Gastroesophageal sphincter (tissue), 4 donors: ENCODE measurements around the gene NR2E1. TPM values are rescaled to one million over a fixed set of nuclear protein-coding genes. Genes with fewer than 3 reads are reported as not detected.

Experiments used
- ATAC-seq: fragments of 150-250 bp; one replicate; pipeline ENCODE4 v1.9.1; 2016; ENCODE audit warnings: mild to moderate bottlenecking, moderate library complexity
- H3K27ac ChIP-seq, 4 donors: fragments of 200-600 bp; sonication (generic) in 3 of 4; 1 replicate in 3 of 4; 2 replicates in 1 of 4; pipeline ENCODE4 v1.5.1; 2016 to 2019
- H3K27me3 ChIP-seq: fragments of 200-600 bp; sonication (generic); one replicate; pipeline ENCODE4 v1.5.1; 2019
- H3K36me3 ChIP-seq, 2 donors: fragments of 200-600 bp; sonication (generic); one replicate each; pipeline ENCODE4 v1.5.1; 2019; ENCODE audit warnings: control low read depth in 1 of 2
- H3K4me1 ChIP-seq, 3 donors: fragments of 200-600 bp; sonication (generic); 1 replicate in 2 of 3; 2 replicates in 1 of 3; pipeline ENCODE4 v1.5.1; 2016 to 2019; ENCODE audit warnings: control low read depth in 2 of 3
- H3K4me3 ChIP-seq, 2 donors: fragments of 200-600 bp; sonication (generic); one replicate each; pipeline ENCODE4 v1.5.1; 2019; ENCODE audit warnings: mild to moderate bottlenecking in 1 of 2, moderate library complexity in 1 of 2
- H3K9me3 ChIP-seq, 3 donors: fragments of 200-600 bp; sonication (generic); one replicate each; pipeline ENCODE4 v1.5.1; 2017 to 2019; ENCODE audit warnings: control low read depth in 2 of 3
- CTCF ChIP-seq, 4 experiments: fragments of 200-600 bp in 2 of 4; fragments of 450-650 bp in 2 of 4; sonication (generic) in 1 of 4; IDR thresholded peaks; one replicate each; pipeline ENCODE4 v1.5.1; 2017 to 2019; ENCODE audit warnings: antibody characterized with exemption in 4 of 4, mild to moderate bottlenecking in 2 of 4, moderate library complexity in 2 of 4
- EP300 ChIP-seq: sonication (generic); formaldehyde crosslinking; IDR thresholded peaks from one replicate; pipeline ENCODE4 v1.6.1; 2017; ENCODE audit warnings: antibody characterized with exemption, mild to moderate bottlenecking
- POLR2A ChIP-seq, 2 donors: fragments of 450-650 bp; IDR thresholded peaks; one replicate each; pipeline ENCODE4 v1.6.1; 2017; ENCODE audit warnings: antibody characterized with exemption in 2 of 2, mild to moderate bottlenecking in 2 of 2, moderate library complexity in 1 of 2
- POLR2AphosphoS5 ChIP-seq: sonication (generic); formaldehyde crosslinking; IDR thresholded peaks from one replicate; pipeline ENCODE4 v1.6.1; 2017; ENCODE audit warnings: antibody characterized with exemption
- WGBS, 2 donors: methylation state at CpG; one replicate each; pipeline ENCODE4 v1.1.5; 2018; ENCODE audit warnings: low coverage in 1 of 2; 5-methylcytosine and 5-hydroxymethylcytosine counted together
- total RNA-seq, 4 donors: library from RNA; depleted of rRNA; stranded (reverse); fragments of >200 nt; gene quantifications; one replicate each; pipeline ENCODE4 v1.1.0, GENCODE V29; 2016

The NR2E1 gene
- total RNA-seq, 4 donors from 2014 or later = not detected

DNA sequence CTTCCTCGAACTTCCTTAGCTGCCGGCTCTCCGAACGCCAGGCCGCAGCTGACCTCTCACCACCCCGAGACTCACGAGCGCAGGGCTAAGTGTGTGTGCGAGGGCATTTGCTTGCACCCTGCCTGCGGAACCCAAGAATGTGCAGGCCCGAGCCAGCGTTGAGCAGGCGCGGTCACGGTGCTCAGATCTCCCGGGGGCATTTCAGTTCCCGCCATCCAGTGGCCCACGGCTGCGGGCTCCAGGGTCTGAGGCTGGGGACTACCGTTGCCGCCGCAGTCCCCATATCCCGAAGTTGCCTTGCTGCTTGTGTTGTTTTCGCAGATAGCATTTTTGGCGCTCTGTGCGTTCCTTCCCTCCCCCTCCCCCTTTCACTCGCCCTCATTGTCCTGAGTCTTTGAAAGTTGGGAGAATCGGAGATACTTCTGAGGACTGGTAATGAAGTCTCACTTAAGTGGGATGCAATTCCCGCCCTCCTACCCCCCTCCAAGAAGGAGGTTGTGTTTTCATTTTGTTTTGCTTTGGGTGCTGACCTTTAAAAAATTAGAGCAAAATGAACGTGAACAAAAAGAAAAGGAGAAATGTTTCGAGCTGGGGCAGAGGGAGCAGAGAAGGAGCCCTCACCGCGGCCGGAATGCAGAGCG is 1.7 kb downstream of the NR2E1 start:
- no peak for TF ChIP-seq CTCF (IDR thresholded peaks at IDR 0.05)
- no peak for TF ChIP-seq POLR2AphosphoS5
- TF ChIP-seq POLR2A (IDR thresholded peaks at IDR 0.05) = no peak
- TF ChIP-seq EP300 = no peak
- 31 to 46% methylated on average over 11 to 12 of the region's 35 CpGs for WGBS, 2 donors

GRCh38 chr6:108168090-108168463 is 2.3 kb downstream of the NR2E1 start:
- Histone ChIP-seq H3K4me1 (peaks cover 0 to 65% (median 37%) of the 10 kb centered on the region in 3 donors), H3K27ac (no peak overlapping the region), H3K36me3 (no peaks in the 10 kb centered on the region), H3K9me3 (no peaks in the 10 kb centered on the region), H3K27me3 (peaks cover 100% of the 10 kb centered on the region), H3K4me3 (peak overlapping the region in 1 of 2 donors; percentile 35)
- 20 to 44% methylated on average over 1 to 6 of the region's 23 CpGs for WGBS, 2 donors
- TF ChIP-seq EP300 = no peak
- no peak for TF ChIP-seq CTCF (IDR thresholded peaks at IDR 0.05)
- TF ChIP-seq POLR2A (IDR thresholded peaks at IDR 0.05) = no peak
- no peak for TF ChIP-seq POLR2AphosphoS5
- ATAC-seq = no peak

More for the DNA sequence above, 1.7 kb downstream of the NR2E1 start:
- H3K36me3 ChIP-seq = no peaks in the 10 kb centered on the region
- H3K9me3 ChIP-seq = no peaks in the 10 kb centered on the region
- peaks cover 100% of the 10 kb centered on the region for H3K27me3 ChIP-seq
- ATAC-seq = no peak
- peak overlapping the region in 1 of 2 donors; percentile 35 for H3K4me3 ChIP-seq
- H3K4me1 ChIP-seq = peaks cover 0 to 65% (median 37%) of the 10 kb centered on the region in 3 donors
- no peak overlapping the region for H3K27ac ChIP-seq

- peaks cover 100% of the 10 kb centered on the region for H3K27me3 ChIP-seq
- no peaks in the 10 kb centered on the region for H3K36me3 ChIP-seq
- H3K9me3 ChIP-seq = no peaks in the 10 kb centered on the region
- TF ChIP-seq CTCF (IDR thresholded peaks at IDR 0.05) = peak in 2 of 4 experiments; percentile 22 to 30
- TF ChIP-seq EP300 = no peak
- peak; percentile 17 for ATAC-seq
- H3K4me1 ChIP-seq = peaks cover 0 to 62% (median 37%) of the 10 kb centered on the region in 3 donors
- H3K27ac ChIP-seq = no peak overlapping the region
- peak overlapping the region in 1 of 2 donors; percentile 35 for H3K4me3 ChIP-seq
- WGBS, 2 donors = 7 to 8% methylated on average over 8 to 14 of the region's 63 CpGs
Observed at GRCh38 chr6:108168501-108169463, 3.0 kb downstream of the NR2E1 start.

- Histone ChIP-seq H3K4me1 (peaks cover 0 to 59% (median 33%) of the 10 kb centered on the region in 3 donors), H3K27me3 (peaks cover 100% of the 10 kb centered on the region)
Observed at GRCh38 chr6:108169464-108170331, 3.9 kb downstream of the NR2E1 start.

More at GRCh38 chr6:108169464-108170331, 3.9 kb downstream of the NR2E1 start:
- ATAC-seq = no peak
- peak overlapping the region in 1 of 2 donors; percentile 35 for H3K4me3 ChIP-seq
- no peak overlapping the region for H3K27ac ChIP-seq
- 15 to 16% methylated on average over 4 to 7 of the region's 55 CpGs for WGBS, 2 donors
- no peaks in the 10 kb centered on the region for H3K36me3 ChIP-seq
- H3K9me3 ChIP-seq = peaks cover 0 to 4% (median 0%) of the 10 kb centered on the region in 3 donors
- TF ChIP-seq EP300 (no peak), POLR2AphosphoS5 (no peak), CTCF (IDR thresholded peaks at IDR 0.05) (no peak), POLR2A (IDR thresholded peaks at IDR 0.05) (no peak)
